Lung (tissue), 12 donors: Measurements from ENCODE around the gene TBC1D5. TPM values are rescaled to one million over a fixed set of nuclear protein-coding genes. Genes with fewer than 3 reads are reported as not detected.

Experiments used
- ATAC-seq: fragments of 200-7000 bp; cut with Tn5 transposase; one replicate; pipeline ENCODE4 v1.9.1; 2020; ENCODE audit warnings: moderate number of reproducible peaks; ENCODE audit not compliant: insufficient read depth, low FRiP score
- DNase-seq, 3 donors: peaks; one replicate each; pipeline ENCODE4 v3.0.0-alpha.2; 2013 to 2017
- H3K27ac ChIP-seq, 2 donors: one replicate each; pipeline ENCODE4 v1.5.1; 2013; ENCODE audit warnings: mild to moderate bottlenecking in 2 of 2, moderate library complexity in 2 of 2, control low read depth in 1 of 2, inconsistent platforms in 1 of 2, low read depth in 1 of 2, low read length in 1 of 2
- H3K27me3 ChIP-seq, 3 donors: one replicate each; pipeline ENCODE4 v1.5.1; 2013; ENCODE audit warnings: low read length in 2 of 3; ENCODE audit not compliant: control insufficient read depth in 3 of 3, insufficient read depth in 3 of 3
- H3K36me3 ChIP-seq, 4 donors: one replicate each; pipeline ENCODE4 v1.5.1; 2013; ENCODE audit warnings: low read length in 4 of 4, mild to moderate bottlenecking in 1 of 4, moderate library complexity in 1 of 4; ENCODE audit not compliant: control insufficient read depth in 4 of 4, insufficient read depth in 4 of 4
- H3K4me1 ChIP-seq, 5 donors: one replicate each; pipeline ENCODE4 v1.5.1; 2013; ENCODE audit warnings: low read length in 5 of 5, mild to moderate bottlenecking in 2 of 5, moderate library complexity in 1 of 5; ENCODE audit not compliant: control insufficient read depth in 5 of 5, insufficient read depth in 5 of 5
- H3K4me3 ChIP-seq: one replicate; pipeline ENCODE4 v1.5.1; 2013; ENCODE audit warnings: mild to moderate bottlenecking, control low read depth, moderate library complexity
- H3K9ac ChIP-seq, 2 donors: one replicate each; pipeline ENCODE4 v1.5.1; 2013; ENCODE audit warnings: low read length in 2 of 2, control low read depth in 1 of 2; ENCODE audit not compliant: insufficient read depth in 1 of 2
- H3K9me3 ChIP-seq, 4 donors: one replicate each; pipeline ENCODE4 v1.5.1; 2013; ENCODE audit warnings: low read length in 3 of 4, mild to moderate bottlenecking in 1 of 4, moderate library complexity in 1 of 4; ENCODE audit not compliant: control insufficient read depth in 4 of 4, insufficient read depth in 3 of 4
- WGBS, 2 donors: extraction: QIAGEN DNeasy Blood & Tissue Kit; methylation state at CpG; one replicate each; pipeline ENCODE4 v1.1.7; 2013; 5-methylcytosine and 5-hydroxymethylcytosine counted together
- polyA plus RNA-seq, 2 donors: library from polyadenylated mRNA; stranded (reverse); fragments of 200-250 nt; gene quantifications; one replicate each; pipeline ENCODE4 v1.2.1, GENCODE V29; 2013
- total RNA-seq, 2 donors: library from RNA; depleted of rRNA in 1 of 2; stranded (reverse); fragments of >200 nt in 1 of 2; gene quantifications; one replicate each; pipeline ENCODE4 v1.2.1, GENCODE V29; 2014 to 2021
- TF ChIP-seq, protein P1 (sequence below): IDR thresholded peaks from 2 replicates; pipeline ENCODE4 v1.5.1; 2012; ENCODE audit warnings: mild to moderate bottlenecking; ENCODE audit errors: control extremely low read depth, extremely low read depth
- donor health status: control.
- donor health status: control.
- donor health status: Bipolar disorder and iron deficiency.
- donor health status: healthy.
- donor health status: DM: yes; HTN: yes; CAD: no.

TBC1D5 gene
- total and polyA plus RNA-seq, 4 donors = 8.7 to 111 (median 39.6) TPM

DNA sequence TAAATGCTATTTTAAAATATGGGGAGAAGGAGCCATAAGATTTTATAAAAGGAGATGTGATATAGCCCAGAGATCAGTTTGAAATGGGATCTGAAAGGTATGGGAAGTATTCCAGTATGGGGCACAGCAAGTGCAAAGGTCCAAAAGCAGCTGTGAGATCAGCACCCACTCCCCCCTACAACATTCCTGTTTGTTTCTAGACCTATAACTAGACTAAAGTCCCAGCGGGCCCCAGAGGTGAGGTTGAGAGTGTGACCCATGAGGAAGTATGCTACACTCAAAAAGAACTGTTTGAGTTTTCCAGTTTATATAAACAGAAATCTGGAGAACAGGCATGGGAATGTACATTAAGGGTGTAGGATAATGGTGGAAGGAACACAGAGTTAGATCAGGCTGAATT lies 152.5 kb downstream of the TBC1D5 start:
- no peak for ATAC-seq
- TF ChIP-seq, protein P1, sequence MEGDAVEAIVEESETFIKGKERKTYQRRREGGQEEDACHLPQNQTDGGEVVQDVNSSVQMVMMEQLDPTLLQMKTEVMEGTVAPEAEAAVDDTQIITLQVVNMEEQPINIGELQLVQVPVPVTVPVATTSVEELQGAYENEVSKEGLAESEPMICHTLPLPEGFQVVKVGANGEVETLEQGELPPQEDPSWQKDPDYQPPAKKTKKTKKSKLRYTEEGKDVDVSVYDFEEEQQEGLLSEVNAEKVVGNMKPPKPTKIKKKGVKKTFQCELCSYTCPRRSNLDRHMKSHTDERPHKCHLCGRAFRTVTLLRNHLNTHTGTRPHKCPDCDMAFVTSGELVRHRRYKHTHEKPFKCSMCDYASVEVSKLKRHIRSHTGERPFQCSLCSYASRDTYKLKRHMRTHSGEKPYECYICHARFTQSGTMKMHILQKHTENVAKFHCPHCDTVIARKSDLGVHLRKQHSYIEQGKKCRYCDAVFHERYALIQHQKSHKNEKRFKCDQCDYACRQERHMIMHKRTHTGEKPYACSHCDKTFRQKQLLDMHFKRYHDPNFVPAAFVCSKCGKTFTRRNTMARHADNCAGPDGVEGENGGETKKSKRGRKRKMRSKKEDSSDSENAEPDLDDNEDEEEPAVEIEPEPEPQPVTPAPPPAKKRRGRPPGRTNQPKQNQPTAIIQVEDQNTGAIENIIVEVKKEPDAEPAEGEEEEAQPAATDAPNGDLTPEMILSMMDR = no peak
- WGBS, 2 donors = 97 to 100% methylated on average over 1 of the region's 1 CpG

DNA sequence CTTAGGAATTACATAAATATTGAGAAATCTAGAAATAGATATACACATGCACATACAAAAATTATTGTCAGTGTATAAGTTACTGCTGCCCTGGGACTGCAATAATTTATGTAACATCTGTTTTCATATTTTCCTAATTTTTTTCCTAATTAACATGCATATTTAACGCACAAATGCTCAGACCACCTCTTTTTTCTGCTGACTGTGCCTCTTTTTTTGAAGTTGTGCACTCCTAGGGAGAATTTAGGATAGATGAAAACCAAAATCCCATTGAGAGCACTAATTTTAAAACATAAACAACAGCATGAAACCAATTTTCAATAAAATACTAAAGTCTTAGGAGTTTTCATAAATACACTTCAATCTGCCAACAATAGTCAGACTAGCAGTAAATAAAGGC lies 154.0 kb downstream of the TBC1D5 start:
- H3K27ac ChIP-seq = no peak overlapping the region
- H3K36me3 ChIP-seq = peaks cover 0 to 10% (median under 1%) of the 10 kb centered on the region in 4 donors
- TF ChIP-seq, protein P1 = no peak
- no peaks in the 10 kb centered on the region for H3K27me3 ChIP-seq
- H3K9ac ChIP-seq = no peak overlapping the region
- no peaks in the 10 kb centered on the region for H3K4me1 ChIP-seq
- no peak overlapping the region for H3K4me3 ChIP-seq
- H3K9me3 ChIP-seq = peaks cover 0 to 16% (median 6%) of the 10 kb centered on the region in 4 donors
- no peak for DNase-seq
- 90 to 98% methylated on average over 1 of the region's 1 CpG for WGBS, 2 donors
- no peak for ATAC-seq

More for the DNA sequence above, 152.5 kb downstream of the TBC1D5 start:
- Histone ChIP-seq H3K27ac (no peak overlapping the region), H3K9me3 (peaks cover 0 to 16% (median 6%) of the 10 kb centered on the region in 4 donors), H3K36me3 (peaks cover 0 to 10% (median under 1%) of the 10 kb centered on the region in 4 donors), H3K27me3 (no peaks in the 10 kb centered on the region), H3K9ac (no peak overlapping the region), H3K4me1 (no peaks in the 10 kb centered on the region), H3K4me3 (no peak overlapping the region)
- DNase-seq = no peak

DNA sequence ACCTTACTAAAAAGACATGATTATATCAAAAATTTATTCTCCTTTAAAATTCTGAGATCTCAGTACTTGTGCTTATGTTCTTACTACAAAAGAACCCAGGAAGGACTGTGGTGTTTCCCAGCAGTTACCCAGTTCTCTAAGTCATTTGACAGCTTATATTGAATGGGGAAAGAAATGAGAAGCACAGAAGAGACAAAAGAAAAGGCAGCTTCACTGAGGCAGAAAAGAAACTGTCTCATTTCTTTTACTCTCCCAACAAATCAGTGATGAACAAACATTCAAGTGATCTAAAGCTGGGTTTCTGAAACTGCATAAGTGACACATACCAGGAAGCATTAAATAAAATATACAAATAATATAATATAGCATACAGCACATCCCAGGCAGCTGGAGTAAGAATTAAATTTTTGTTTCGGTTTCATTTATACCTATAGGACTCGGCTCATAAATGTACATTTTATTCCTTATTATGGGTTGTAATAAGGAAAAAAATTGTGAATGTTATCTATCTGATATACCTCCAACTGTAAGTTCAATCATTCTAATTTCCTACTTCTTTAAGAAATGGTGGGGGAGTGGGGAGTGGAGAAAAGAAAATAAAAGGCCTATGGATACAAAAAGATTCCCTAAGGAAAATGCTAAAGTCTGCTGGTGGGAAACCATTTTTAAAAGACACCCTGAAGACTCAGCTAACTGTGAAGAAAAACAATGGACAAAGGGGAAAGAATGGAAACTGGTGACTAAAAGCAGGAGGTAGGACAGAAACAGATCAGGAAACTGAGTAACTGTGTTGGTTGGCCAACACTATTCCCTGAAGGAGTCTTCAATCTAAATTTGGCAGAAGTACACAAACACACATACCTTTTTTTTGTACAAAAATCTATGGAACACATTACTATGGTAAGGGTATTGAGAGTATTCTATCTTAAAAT lies 156.8 kb downstream of the TBC1D5 start:
- peaks cover 0 to 8% (median under 1%) of the 10 kb centered on the region in 4 donors for H3K36me3 ChIP-seq
- peaks cover 0 to 8% (median 2%) of the 10 kb centered on the region in 4 donors for H3K9me3 ChIP-seq
- no peaks in the 10 kb centered on the region for H3K4me1 ChIP-seq
- WGBS, 2 donors = 93 to 98% methylated on average over 2 of the region's 2 CpGs
- H3K4me3 ChIP-seq = no peak overlapping the region
- H3K27me3 ChIP-seq = no peaks in the 10 kb centered on the region
- H3K9ac ChIP-seq = no peak overlapping the region
- DNase-seq (no peak), ATAC-seq (no peak)
- H3K27ac ChIP-seq = no peak overlapping the region
- TF ChIP-seq, protein P1 = no peak
